NCI-H2227 (cell line): Measurements from ENCODE around the gene FIGLA.
"Not testable (repeated sequence)": the region's sequence is repeated elsewhere in the genome, so short reads cannot be mapped to it uniquely, and the experiment has no call there.

Source experiments
- DNase-seq: peaks from one replicate; lab custom pipeline; 2025; ENCODE audit not compliant: unreplicated experiment; lab: John Stamatoyannopoulos, UW

Gene FIGLA

DNA sequence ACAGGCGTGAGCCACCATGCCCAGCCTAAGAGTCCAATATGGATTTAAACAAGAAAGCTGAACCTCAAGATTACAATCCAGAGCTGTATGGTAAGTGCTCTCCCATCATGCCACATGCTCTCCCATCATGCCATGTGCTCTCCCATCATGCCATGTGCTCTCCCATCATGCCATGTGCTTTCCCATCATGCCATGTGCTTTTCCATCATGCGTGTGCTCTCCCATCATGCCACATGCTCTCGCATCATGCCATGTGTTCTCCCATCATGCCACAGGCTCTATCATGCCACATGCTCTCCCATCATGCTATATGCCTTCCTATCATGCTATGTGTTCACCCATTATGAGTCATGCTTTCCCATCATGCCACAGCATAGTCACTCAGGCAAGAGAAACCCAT is 43.2 kb downstream of the FIGLA start:
- DNase-seq: no peak

DNA sequence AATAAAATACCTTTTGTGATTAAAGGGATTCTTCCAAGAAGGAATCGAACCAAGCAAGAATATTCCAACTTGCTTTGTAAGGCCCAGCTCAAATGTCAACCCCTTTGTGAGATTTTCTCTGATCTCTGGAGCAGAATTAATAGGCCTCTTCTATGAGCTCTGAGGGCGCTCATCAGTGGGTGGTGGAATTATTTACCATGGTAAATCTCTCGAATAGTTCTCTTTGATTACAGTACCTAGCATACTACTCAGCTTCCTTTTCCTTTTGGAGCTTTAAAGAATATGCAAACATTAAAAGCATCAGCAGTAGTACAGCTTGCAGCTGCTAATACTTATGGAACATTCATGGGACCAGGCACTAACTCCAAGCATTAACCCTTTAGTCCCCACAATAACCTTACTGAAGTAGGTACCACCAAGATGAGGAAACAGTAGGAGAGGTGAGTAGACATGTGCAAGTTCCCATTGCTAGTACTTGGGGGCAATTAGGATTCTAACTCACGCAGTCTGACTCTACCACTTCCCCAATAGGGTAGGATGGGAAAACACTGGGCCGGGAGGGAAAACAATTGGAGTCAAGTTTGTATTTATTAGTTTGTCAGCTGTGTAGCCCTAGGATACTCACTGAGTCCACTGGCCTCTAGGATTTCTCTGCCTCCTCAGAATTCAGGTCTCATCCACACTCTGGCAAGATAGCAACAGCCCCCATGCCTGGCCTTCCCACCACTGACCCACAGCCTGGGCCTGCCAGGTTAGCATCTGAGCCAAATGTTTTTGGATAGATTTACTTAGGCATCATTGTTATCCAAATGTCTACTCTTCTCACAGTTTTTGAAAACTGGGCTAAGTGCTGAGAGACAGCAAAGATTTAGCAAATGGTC is 44.1 kb downstream of the FIGLA start:
- peak; percentile 37 for DNase-seq

DNA sequence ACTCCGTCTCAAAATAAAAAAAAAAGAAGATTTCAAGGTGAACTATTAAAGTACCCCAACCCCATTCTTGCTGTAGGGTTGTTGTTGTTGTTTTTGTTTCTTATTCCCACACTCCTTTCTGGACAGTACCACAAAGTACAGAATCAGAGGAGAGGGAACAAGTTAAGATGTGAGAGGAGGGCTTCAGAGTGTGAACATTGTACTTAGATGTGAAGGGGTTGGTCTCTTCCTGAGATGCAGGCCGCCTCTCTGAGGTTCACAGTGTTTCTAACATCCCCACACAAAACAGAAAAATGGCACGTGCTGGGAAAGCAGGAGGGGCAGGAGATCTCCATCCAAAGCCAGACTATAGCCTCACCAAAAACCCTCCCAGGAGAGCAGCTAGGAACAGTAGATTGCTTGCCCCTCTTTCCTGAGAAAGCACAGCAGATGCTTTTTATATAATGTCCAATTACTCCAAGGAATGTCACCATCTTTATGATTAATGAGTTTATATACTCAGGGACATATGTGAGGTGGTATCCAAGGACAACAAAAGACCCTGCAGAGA is 45.1 kb downstream of the FIGLA start:
- peak; percentile 15 for DNase-seq

DNA sequence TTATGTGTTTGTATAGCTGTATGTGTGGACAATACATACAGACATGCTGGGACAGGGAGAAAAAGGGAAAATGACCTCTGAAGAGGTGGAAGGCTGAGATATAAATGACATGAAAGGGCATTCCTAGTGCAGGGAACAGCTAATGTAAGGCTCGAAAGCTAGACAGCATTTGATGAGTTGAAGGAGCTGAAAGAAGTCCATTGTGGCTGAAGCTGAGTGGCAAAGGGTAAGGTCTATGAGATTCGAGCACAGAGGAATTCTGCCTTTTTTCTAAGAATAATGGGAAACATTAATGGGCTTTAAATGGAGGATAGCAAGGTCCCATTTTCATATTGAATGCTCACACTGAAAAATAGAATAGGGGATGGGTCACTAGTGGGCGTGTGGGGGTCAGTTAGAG is 46.0 kb downstream of the FIGLA start:
- DNase-seq: peak; percentile 51

DNA sequence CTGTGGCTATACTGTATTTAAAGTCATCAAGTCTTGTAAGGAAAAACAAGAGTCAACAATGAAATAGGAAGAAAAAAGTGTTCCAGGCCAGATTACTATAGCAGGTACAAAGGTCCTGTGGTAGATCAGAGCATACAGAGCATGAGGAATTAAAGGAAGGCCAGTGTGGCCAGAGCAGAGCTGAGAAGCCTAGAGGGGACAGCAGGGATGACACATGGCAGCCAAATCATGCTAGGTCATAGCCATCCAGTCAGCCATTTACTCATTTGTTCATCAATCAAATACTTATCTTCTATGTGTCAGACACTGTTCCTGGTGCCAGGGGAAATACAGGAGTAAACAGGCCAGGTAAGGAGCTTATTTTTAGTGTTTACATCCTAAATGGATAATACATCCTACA is 46.8 kb downstream of the FIGLA start:
- no peak for DNase-seq

DNA sequence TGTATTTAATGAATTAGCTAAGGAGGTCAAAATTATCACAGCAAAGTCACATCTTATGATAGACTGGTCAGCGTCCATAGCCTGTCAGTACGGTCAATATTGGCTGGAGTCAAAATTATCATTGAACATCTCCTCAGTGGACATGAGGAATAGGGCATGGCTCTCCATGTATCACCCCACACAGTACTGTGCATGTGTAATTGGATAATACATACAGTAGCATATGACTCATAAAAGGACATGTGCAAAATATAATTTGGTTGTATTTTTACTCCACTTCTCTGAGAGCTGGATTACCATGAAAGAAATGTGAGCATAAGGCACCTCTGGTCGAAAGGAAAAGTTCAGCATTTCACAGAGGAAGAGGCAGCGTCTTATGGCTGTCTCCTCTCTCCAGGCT is 47.4 kb downstream of the FIGLA start:
- no peak for DNase-seq

DNA sequence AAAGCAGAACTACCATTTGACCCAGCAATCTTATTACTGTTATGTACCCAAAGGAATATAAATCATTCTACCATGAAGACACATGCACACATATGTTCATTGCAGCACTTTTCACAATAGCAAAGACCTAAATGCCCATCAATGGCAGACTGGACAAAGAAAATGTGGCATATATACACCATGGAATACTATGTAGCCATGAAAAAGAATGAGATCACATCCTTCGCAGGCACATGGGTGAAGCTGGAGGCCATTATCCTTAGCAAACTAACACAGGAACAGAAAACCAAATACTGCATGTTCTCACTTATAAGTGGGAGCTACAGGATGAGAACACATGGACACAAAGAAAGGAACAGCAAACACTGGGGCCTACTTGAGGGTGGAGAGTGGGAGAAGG is 51.0 kb downstream of the FIGLA start:
- not testable (repeated sequence) for DNase-seq

DNA sequence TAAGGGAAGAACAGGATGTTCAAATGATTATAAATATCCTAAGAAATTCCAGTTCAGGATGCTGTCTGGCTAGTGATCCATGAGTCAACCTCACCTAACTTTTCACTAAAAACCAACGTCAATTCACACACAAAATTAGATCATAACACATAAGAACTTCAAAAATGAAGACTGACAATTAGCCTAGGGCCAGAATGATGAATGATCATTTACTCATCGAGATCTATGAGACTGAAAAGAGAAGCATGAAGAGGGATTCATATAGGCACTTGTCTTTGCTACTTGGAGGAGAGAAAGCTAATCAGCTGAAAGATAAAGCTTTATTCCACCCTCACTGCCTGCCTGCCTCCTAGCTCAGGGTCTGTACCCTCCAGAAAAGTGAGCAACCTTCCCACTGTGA is 52.3 kb downstream of the FIGLA start:
- DNase-seq: no peak

DNA sequence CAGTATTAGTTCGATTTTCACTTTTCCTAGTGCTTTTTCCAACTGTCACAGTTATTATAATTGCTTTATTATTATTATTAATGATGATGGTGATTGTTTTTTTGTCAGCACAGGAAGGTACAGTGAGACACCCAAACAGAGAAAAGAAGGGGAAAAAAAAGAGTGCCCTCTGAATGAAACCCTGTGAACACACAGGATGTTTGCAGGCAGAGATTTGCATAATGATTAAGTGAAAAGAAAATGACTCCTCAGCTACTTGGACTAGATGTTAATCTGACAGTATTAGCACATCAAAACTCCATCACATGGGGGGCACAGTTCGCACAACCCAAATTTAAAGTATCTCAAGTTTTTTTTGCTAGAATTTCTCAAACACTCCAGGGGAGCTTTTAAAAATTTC is 55.4 kb downstream of the FIGLA start:
- no peak for DNase-seq

DNA sequence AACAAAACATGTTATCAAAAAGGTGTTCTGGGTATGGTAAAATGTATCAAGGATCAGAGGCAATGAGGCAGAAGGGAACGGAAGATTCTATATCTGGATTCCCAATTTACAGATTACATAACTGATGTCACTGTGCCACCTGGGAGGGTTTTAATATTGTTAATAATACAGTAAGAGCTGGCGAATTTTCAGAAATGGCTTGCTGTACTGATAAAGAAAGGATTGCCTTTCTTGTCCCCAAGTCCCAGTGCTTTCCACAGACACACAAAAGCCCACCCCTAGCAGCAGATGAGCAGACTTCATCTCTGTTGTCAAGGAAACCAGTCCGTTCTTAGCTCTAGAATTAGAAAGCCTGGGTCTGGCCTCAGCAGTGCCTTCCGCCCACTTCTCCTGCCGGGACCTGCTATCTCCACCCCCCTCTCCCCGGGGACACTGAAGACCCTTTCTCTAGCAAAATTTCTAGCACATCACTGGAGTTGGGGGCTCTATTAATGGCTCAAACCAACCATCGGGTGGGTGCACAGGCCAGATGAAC is 56.7 kb downstream of the FIGLA start:
- peak; percentile 58 for DNase-seq

DNA sequence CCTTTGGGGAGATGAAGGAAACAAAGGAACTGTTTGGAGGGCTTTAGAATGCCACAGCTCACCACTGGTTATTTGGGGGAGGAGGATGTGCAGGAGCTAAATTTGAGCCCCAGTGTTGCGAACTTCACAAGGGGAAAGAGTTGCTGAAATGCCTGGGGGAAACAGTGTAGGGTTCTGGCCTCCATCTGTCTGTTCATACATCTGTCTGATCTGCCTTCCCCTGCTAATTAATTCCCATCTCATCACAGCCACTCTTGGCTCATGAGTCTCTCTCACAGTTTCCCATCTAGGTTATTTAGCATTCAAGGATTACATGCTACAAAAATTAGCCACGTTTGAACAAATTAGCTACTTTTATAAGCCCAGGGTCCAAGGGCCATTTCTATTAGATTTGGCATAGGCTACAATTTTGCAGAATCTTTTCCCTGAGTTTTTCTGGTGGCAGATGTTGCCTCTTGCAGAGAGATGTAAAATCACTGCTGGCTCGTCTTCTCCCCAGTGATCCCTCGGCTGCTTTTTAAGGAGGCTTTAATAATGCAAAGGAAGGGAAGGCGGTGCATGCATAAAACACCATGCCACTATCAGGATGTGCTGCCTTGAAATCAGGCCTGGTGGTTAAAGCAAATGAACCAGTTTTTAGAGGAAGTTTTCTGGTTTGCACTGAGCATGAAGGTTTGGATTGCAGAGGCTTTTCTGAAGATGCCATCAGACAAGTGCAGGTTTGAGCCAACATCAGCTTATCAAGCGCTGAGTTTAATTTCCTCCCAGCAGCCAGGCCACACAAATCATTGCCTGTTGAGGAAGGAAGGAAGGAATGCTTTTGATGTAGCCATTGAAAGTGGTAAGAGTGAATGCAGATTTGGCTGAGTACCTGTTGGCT is 57.4 kb downstream of the FIGLA start:
- DNase-seq: no peak

DNA sequence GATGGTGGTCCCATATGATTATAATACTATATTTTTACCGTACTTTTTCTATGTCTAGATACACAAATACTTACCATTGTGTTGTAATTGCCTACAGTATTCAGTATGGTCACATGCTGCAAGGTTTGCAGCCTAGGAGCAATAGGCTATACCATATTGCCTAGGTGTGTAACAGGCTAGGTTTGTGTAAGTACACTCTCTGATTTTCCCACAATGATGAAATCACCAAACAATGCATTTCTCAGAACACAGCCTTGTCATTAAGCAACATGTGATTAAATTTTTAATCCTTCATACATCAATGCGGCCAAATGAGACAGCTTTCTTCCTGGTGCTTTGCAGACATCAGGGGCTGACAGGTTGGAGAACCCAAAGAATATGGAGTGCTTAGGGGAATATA is 59.7 kb downstream of the FIGLA start:
- no peak for DNase-seq

DNA sequence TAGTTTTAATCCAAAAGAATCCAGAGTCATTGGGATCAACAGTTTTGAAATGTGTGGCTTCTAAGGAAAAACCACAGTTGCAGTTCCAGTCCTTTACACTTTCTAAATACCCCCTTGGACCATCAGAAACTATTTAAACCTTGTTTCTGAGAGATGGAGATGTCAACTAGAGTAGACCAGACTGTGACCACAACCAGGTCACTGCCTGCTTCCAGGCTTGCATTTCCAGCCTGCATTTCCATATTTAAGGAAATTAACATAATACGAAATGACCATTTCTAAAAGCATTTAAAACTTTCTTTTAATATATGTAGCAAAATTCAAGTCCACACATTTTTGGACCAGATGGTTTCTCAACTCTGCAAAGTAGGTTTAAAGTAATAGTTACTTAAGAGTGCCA is 60.8 kb downstream of the FIGLA start:
- no peak for DNase-seq

DNA sequence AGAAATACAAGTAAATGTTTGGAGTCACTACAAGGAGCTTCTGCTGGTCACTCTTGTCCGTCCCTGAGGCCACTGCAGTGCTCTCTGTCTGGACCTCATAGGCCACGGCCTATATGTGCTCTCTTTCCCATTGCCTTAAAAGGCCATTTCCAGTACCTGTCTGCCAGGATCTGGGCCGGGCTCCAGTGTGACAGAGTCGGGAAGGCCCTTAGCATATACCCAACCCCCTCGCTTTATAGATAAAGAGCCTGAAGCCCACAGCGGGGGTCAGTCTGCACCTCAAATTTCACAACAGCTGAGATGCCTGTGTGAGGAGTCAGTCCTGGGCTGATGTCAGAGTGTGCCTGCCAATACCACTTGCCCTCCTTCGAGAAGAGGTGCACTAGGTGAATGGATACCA is 62.3 kb downstream of the FIGLA start:
- DNase-seq: no peak
